HEK293 (cell line): ENCODE results near the gene ZCCHC17.

ENCODE experiments used
- KLF10 ChIP-seq: fragments of 450-650 bp; IDR thresholded peaks from 2 replicates; pipeline ENCODE4 v1.5.1; 2018; ENCODE audit warnings: missing biosample characterization, mild to moderate bottlenecking, missing genetic modification characterization
- KLF8 ChIP-seq: fragments of 450-650 bp; formaldehyde crosslinking; IDR thresholded peaks from 2 replicates; pipeline ENCODE4 v1.5.1; 2016; ENCODE audit warnings: missing biosample characterization, missing genetic modification characterization
- SP3 ChIP-seq: fragments of 450-650 bp; formaldehyde crosslinking; IDR thresholded peaks from 2 replicates; pipeline ENCODE4 v1.5.1; 2016; ENCODE audit warnings: missing biosample characterization, missing genetic modification characterization
- YY1 ChIP-seq: fragments of 450-650 bp; formaldehyde crosslinking; IDR thresholded peaks from 2 replicates; pipeline ENCODE4 v1.5.1; 2018; ENCODE audit warnings: missing biosample characterization, missing genetic modification characterization
- ZBTB17 ChIP-seq: fragments of 450-650 bp; formaldehyde crosslinking; IDR thresholded peaks from 2 replicates; pipeline ENCODE4 v1.5.1; 2016; ENCODE audit warnings: missing biosample characterization, missing genetic modification characterization
- ZBTB48 ChIP-seq: fragments of 450-650 bp; formaldehyde crosslinking; IDR thresholded peaks from 2 replicates; pipeline ENCODE4 v1.5.1; 2016; ENCODE audit warnings: missing biosample characterization, missing genetic modification characterization
- ZBTB7A ChIP-seq: fragments of 450-650 bp; formaldehyde crosslinking; IDR thresholded peaks from 2 replicates; pipeline ENCODE4 v1.5.1; 2016; ENCODE audit warnings: low read depth, missing biosample characterization, missing genetic modification characterization
- ZFHX2 ChIP-seq: fragments of 450-650 bp; formaldehyde crosslinking; conservative IDR thresholded peaks from 2 replicates; pipeline ENCODE4 v1.5.1; 2016; ENCODE audit warnings: missing biosample characterization, missing genetic modification characterization
- ZNF2 ChIP-seq: fragments of 450-650 bp; formaldehyde crosslinking; IDR thresholded peaks from 2 replicates; pipeline ENCODE4 v1.5.1; 2016; ENCODE audit warnings: missing biosample characterization, missing genetic modification characterization
- ZNF202 ChIP-seq: fragments of 450-650 bp; formaldehyde crosslinking; IDR thresholded peaks from 2 replicates; pipeline ENCODE4 v1.5.1; 2016; ENCODE audit warnings: missing biosample characterization, missing genetic modification characterization, borderline replicate concordance
- ZNF335 ChIP-seq: fragments of 450-650 bp; formaldehyde crosslinking; conservative IDR thresholded peaks from 2 replicates; pipeline ENCODE4 v1.5.1; 2016; ENCODE audit warnings: missing biosample characterization, missing genetic modification characterization
- ZNF610 ChIP-seq: fragments of 450-650 bp; formaldehyde crosslinking; IDR thresholded peaks from 2 replicates; pipeline ENCODE4 v1.5.1; 2016; ENCODE audit warnings: missing biosample characterization, missing genetic modification characterization, borderline replicate concordance
- ZNF785 ChIP-seq: fragments of 450-650 bp; formaldehyde crosslinking; IDR thresholded peaks from 2 replicates; pipeline ENCODE4 v1.5.1; 2016; ENCODE audit warnings: missing biosample characterization, missing genetic modification characterization
- ZNF792 ChIP-seq: fragments of 450-650 bp; formaldehyde crosslinking; IDR thresholded peaks from 2 replicates; pipeline ENCODE4 v1.5.1; 2016; ENCODE audit warnings: missing biosample characterization, missing genetic modification characterization
- ZXDB ChIP-seq: fragments of 450-650 bp; formaldehyde crosslinking; IDR thresholded peaks from 2 replicates; pipeline ENCODE4 v1.5.1; 2016; ENCODE audit warnings: missing biosample characterization, missing genetic modification characterization
- TF ChIP-seq, protein P1 (sequence below): fragments of 450-650 bp; formaldehyde crosslinking; IDR thresholded peaks from 2 replicates; pipeline ENCODE4 v1.5.1; 2017; ENCODE audit warnings: missing biosample characterization, missing genetic modification characterization
- TF ChIP-seq, protein P2 (sequence below): fragments of 450-650 bp; formaldehyde crosslinking; IDR thresholded peaks from 2 replicates; pipeline ENCODE4 v1.5.1; 2016; ENCODE audit warnings: missing biosample characterization, missing genetic modification characterization
- TF ChIP-seq, protein P3 (sequence below): fragments of 450-650 bp; formaldehyde crosslinking; IDR thresholded peaks from 2 replicates; pipeline ENCODE4 v1.5.1; 2016; ENCODE audit warnings: missing biosample characterization, missing genetic modification characterization, low read depth
- TF ChIP-seq, protein P4 (sequence below): fragments of 450-650 bp; formaldehyde crosslinking; IDR thresholded peaks from 2 replicates; pipeline ENCODE4 v1.5.1; 2016; ENCODE audit warnings: missing biosample characterization, missing genetic modification characterization
- TF ChIP-seq, protein P5 (sequence below): fragments of 450-650 bp; formaldehyde crosslinking; IDR thresholded peaks from 2 replicates; pipeline ENCODE4 v1.5.1; 2016; ENCODE audit warnings: missing biosample characterization, missing genetic modification characterization
- TF ChIP-seq, protein P6 (sequence below): fragments of 450-650 bp; formaldehyde crosslinking; IDR thresholded peaks from 2 replicates; pipeline ENCODE4 v1.5.1; 2017; ENCODE audit warnings: missing biosample characterization, missing genetic modification characterization
- TF ChIP-seq, protein P7 (sequence below): fragments of 450-650 bp; formaldehyde crosslinking; IDR thresholded peaks from 2 replicates; pipeline ENCODE4 v1.5.1; 2016; ENCODE audit warnings: missing biosample characterization, missing genetic modification characterization

Gene ZCCHC17

DNA sequence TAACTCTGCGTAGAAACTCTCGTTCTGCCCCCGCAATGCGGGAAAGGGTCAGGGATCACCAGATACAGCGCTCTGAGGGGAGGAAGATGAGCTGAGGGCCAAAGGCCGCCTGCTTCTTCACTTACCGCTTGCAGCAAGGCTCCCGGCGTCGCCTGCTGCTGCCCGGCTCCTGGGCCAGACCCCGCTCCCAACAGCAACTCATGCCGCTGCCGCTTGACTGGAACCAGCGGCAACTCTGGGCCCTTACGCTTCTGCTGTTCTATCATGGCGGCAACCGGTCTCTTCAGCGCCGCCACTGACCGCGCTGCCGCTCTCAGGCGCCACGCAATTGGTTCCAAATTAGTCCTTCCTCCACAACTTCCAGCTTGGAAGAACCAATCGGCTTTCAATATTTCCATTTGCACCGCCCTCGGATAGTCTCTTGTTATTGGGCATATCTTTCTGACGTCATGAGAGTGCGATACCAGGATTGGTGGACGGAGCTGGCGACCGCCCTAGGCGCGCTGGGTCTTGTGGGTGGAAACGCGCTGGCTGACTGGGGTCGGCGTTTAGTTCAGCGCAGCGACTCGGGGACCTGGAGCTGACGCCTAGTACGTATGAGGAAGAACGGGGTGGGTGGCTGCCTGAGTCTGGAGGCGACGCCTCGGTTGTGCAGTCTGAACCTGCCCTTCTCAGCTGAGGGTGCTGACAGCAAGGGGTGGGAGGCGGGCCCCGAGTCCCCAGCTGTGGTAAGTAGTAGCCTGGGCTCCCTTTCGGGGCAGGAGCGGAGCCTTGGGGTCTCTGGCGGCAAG lies at the start of gene ZCCHC17, which contains the start of gene SNRNP40 (continued):
- TF ChIP-seq, protein P1, sequence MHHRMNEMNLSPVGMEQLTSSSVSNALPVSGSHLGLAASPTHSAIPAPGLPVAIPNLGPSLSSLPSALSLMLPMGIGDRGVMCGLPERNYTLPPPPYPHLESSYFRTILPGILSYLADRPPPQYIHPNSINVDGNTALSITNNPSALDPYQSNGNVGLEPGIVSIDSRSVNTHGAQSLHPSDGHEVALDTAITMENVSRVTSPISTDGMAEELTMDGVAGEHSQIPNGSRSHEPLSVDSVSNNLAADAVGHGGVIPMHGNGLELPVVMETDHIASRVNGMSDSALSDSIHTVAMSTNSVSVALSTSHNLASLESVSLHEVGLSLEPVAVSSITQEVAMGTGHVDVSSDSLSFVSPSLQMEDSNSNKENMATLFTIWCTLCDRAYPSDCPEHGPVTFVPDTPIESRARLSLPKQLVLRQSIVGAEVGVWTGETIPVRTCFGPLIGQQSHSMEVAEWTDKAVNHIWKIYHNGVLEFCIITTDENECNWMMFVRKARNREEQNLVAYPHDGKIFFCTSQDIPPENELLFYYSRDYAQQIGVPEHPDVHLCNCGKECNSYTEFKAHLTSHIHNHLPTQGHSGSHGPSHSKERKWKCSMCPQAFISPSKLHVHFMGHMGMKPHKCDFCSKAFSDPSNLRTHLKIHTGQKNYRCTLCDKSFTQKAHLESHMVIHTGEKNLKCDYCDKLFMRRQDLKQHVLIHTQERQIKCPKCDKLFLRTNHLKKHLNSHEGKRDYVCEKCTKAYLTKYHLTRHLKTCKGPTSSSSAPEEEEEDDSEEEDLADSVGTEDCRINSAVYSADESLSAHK (tag by site-specific recombination), result no peak
- TF ChIP-seq SP3 (tag by site-specific recombination), result peak; percentile 84
- TF ChIP-seq, protein P2, sequence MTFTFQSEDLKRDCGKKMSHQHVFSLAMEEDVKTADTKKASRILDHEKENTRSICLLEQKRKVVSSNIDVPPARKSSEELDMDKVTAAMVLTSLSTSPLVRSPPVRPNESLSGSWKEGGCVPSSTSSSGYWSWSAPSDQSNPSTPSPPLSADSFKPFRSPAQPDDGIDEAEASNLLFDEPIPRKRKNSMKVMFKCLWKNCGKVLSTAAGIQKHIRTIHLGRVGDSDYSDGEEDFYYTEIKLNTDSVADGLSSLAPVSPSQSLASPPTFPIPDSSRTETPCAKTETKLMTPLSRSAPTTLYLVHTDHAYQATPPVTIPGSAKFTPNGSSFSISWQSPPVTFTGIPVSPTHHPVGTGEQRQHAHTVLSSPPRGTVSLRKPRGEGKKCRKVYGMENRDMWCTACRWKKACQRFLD, result no peak
- TF ChIP-seq, protein P3, sequence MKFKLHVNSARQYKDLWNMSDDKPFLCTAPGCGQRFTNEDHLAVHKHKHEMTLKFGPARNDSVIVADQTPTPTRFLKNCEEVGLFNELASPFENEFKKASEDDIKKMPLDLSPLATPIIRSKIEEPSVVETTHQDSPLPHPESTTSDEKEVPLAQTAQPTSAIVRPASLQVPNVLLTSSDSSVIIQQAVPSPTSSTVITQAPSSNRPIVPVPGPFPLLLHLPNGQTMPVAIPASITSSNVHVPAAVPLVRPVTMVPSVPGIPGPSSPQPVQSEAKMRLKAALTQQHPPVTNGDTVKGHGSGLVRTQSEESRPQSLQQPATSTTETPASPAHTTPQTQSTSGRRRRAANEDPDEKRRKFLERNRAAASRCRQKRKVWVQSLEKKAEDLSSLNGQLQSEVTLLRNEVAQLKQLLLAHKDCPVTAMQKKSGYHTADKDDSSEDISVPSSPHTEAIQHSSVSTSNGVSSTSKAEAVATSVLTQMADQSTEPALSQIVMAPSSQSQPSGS (tag by site-specific recombination), result peak; percentile 98
- peak; percentile 72; the same call in 1 of the 2 replicates for TF ChIP-seq ZNF335
- peak; percentile 15; the same call in 1 of the 2 replicates for TF ChIP-seq KLF8 (tag by site-specific recombination)
- TF ChIP-seq ZBTB48, result peak; percentile 83
- TF ChIP-seq, protein P4, sequence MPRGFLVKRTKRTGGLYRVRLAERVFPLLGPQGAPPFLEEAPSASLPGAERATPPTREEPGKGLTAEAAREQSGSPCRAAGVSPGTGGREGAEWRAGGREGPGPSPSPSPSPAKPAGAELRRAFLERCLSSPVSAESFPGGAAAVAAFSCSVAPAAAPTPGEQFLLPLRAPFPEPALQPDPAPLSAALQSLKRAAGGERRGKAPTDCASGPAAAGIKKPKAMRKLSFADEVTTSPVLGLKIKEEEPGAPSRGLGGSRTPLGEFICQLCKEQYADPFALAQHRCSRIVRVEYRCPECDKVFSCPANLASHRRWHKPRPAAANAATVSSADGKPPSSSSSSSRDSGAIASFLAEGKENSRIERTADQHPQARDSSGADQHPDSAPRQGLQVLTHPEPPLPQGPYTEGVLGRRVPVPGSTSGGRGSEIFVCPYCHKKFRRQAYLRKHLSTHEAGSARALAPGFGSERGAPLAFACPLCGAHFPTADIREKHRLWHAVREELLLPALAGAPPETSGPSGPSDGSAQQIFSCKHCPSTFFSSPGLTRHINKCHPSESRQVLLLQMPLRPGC, result 0 out of 2 replicates have a peak, but pooled peaks have one; percentile 38
- TF ChIP-seq, protein P5, sequence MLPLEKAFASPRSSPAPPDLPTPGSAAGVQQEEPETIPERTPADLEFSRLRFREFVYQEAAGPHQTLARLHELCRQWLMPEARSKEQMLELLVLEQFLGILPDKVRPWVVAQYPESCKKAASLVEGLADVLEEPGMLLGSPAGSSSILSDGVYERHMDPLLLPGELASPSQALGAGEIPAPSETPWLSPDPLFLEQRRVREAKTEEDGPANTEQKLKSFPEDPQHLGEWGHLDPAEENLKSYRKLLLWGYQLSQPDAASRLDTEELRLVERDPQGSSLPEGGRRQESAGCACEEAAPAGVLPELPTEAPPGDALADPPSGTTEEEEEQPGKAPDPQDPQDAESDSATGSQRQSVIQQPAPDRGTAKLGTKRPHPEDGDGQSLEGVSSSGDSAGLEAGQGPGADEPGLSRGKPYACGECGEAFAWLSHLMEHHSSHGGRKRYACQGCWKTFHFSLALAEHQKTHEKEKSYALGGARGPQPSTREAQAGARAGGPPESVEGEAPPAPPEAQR, result no peak
- TF ChIP-seq ZFHX2, result peak; percentile 89
- TF ChIP-seq, protein P6, sequence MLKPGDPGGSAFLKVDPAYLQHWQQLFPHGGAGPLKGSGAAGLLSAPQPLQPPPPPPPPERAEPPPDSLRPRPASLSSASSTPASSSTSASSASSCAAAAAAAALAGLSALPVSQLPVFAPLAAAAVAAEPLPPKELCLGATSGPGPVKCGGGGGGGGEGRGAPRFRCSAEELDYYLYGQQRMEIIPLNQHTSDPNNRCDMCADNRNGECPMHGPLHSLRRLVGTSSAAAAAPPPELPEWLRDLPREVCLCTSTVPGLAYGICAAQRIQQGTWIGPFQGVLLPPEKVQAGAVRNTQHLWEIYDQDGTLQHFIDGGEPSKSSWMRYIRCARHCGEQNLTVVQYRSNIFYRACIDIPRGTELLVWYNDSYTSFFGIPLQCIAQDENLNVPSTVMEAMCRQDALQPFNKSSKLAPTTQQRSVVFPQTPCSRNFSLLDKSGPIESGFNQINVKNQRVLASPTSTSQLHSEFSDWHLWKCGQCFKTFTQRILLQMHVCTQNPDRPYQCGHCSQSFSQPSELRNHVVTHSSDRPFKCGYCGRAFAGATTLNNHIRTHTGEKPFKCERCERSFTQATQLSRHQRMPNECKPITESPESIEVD, result no peak
- TF ChIP-seq ZBTB17 (tag by site-specific recombination), result peak; percentile 48; the same call in 1 of the 2 replicates
- no peak for TF ChIP-seq ZNF785 (tag by site-specific recombination)
- TF ChIP-seq KLF10, result no peak
- peak; percentile 89 for TF ChIP-seq YY1
- TF ChIP-seq, protein P7, sequence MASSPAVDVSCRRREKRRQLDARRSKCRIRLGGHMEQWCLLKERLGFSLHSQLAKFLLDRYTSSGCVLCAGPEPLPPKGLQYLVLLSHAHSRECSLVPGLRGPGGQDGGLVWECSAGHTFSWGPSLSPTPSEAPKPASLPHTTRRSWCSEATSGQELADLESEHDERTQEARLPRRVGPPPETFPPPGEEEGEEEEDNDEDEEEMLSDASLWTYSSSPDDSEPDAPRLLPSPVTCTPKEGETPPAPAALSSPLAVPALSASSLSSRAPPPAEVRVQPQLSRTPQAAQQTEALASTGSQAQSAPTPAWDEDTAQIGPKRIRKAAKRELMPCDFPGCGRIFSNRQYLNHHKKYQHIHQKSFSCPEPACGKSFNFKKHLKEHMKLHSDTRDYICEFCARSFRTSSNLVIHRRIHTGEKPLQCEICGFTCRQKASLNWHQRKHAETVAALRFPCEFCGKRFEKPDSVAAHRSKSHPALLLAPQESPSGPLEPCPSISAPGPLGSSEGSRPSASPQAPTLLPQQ (tag by site-specific recombination), result peak; percentile 35
- TF ChIP-seq ZBTB7A (tag by site-specific recombination), result peak; percentile 57; the same call in 1 of the 2 replicates
- no peak for TF ChIP-seq ZNF202
- TF ChIP-seq ZNF610 (tag by site-specific recombination), result 0 out of 2 replicates have a peak, but pooled peaks have one; percentile 32
- TF ChIP-seq ZNF792, result no peak; the same call in 1 of the 2 replicates
- TF ChIP-seq ZXDB (tag by site-specific recombination), result peak; percentile 45; the same call in 1 of the 2 replicates
- TF ChIP-seq ZNF2 (tag by site-specific recombination), result peak; percentile 27
